ENCODE results near the gene OR6V1.

GRCh38 chr7:143025371-143025770 is 26.8 kb upstream of the OR6V1 start:
- TF ChIP-seq POLR2A (IDR thresholded peaks at IDR 0.05) = no peak
- TF ChIP-seq, protein P1, sequence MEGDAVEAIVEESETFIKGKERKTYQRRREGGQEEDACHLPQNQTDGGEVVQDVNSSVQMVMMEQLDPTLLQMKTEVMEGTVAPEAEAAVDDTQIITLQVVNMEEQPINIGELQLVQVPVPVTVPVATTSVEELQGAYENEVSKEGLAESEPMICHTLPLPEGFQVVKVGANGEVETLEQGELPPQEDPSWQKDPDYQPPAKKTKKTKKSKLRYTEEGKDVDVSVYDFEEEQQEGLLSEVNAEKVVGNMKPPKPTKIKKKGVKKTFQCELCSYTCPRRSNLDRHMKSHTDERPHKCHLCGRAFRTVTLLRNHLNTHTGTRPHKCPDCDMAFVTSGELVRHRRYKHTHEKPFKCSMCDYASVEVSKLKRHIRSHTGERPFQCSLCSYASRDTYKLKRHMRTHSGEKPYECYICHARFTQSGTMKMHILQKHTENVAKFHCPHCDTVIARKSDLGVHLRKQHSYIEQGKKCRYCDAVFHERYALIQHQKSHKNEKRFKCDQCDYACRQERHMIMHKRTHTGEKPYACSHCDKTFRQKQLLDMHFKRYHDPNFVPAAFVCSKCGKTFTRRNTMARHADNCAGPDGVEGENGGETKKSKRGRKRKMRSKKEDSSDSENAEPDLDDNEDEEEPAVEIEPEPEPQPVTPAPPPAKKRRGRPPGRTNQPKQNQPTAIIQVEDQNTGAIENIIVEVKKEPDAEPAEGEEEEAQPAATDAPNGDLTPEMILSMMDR (IDR thresholded peaks at IDR 0.05) = no peak
- TF ChIP-seq EP300 (IDR thresholded peaks at IDR 0.05) = no peak

Measured in stomach (tissue), 4 donors.